ENCODE measurements around the gene PRAC2. TPM values are rescaled to one million over a fixed set of nuclear protein-coding genes. Genes with fewer than 3 reads are reported as not detected.

Gene PRAC2
- total RNA-seq, 4 donors from 2014 or later = not detected

DNA sequence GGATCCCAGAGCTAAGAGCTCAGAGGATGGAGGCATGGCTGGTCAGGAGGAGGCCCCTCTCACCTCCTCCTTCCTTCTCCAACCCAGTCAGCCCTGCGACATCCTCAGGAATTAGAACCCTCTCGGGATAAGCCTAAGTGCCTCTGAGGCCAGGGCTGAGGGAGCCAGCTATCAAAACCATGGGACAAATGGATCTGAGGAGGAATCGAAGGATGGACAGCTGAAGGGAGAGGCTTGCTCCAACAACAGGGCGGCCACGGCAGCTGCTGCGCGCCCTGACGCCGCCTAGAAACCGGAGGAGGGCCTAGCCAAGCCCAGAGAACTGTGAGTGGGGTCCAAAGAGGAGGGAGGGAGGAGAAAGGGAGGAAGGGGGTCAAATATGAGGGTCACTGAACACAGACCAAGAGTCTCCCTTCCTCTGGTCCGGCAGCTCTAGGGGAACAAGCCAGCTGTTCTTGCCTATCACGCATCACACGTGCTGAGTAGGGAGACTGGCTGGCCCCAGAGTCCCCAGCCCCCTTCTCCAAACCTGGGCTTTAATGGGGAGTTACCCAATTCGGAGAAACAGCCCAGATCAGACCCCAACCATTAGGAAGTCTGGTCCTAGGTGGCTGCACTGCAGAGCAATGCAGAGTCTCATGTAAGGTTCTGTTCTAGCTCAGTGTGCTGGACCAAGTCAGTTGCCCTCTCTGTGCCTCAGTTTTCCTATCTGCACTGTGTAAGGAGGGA, 11.5 kb downstream of the PRAC2 start:
- WGBS = 8% methylated on average over 13 of the region's 14 CpGs
- Histone ChIP-seq H3K36me3 (no peaks in the 10 kb centered on the region), H3K4me1 (peaks cover 6 to 21% (median 8%) of the 10 kb centered on the region in 4 donors), H3K4me3 (no peak overlapping the region), H3K27ac (replicated peaks in 1 of 4) (no peak overlapping the region), H3K27me3 (peaks cover 0 to 100% (median 78%) of the 10 kb centered on the region in 4 donors), H3K9me3 (no peaks in the 10 kb centered on the region)
- no peak for TF ChIP-seq EP300 (IDR thresholded peaks at IDR 0.05)
- TF ChIP-seq, protein P1, sequence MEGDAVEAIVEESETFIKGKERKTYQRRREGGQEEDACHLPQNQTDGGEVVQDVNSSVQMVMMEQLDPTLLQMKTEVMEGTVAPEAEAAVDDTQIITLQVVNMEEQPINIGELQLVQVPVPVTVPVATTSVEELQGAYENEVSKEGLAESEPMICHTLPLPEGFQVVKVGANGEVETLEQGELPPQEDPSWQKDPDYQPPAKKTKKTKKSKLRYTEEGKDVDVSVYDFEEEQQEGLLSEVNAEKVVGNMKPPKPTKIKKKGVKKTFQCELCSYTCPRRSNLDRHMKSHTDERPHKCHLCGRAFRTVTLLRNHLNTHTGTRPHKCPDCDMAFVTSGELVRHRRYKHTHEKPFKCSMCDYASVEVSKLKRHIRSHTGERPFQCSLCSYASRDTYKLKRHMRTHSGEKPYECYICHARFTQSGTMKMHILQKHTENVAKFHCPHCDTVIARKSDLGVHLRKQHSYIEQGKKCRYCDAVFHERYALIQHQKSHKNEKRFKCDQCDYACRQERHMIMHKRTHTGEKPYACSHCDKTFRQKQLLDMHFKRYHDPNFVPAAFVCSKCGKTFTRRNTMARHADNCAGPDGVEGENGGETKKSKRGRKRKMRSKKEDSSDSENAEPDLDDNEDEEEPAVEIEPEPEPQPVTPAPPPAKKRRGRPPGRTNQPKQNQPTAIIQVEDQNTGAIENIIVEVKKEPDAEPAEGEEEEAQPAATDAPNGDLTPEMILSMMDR (IDR thresholded peaks at IDR 0.05) = no peak
- TF ChIP-seq POLR2AphosphoS5 (IDR thresholded peaks at IDR 0.05) = no peak
- TF ChIP-seq POLR2A (IDR thresholded peaks at IDR 0.05; ENCODE audit: low read depth) = no peak
- DNase-seq (ENCODE audit: extremely low spot score) = no peak
- intact Hi-C loops (cut with DNase I) = no loop called here

- Histone ChIP-seq H3K27me3 (peaks cover 0 to 100% (median 77%) of the 10 kb centered on the region in 4 donors), H3K4me1 (peaks cover 6 to 18% (median 7%) of the 10 kb centered on the region in 4 donors), H3K9me3 (no peaks in the 10 kb centered on the region), H3K36me3 (no peaks in the 10 kb centered on the region), H3K4me3 (no peak overlapping the region), H3K27ac (replicated peaks in 1 of 4) (no peak overlapping the region)
- WGBS = 3% methylated on average over 7 of the region's 7 CpGs
- TF ChIP-seq, protein P1 (IDR thresholded peaks at IDR 0.05) = no peak
- TF ChIP-seq EP300 (IDR thresholded peaks at IDR 0.05) (no peak), POLR2AphosphoS5 (IDR thresholded peaks at IDR 0.05) (no peak), POLR2A (IDR thresholded peaks at IDR 0.05; ENCODE audit: low read depth) (no peak)
- intact Hi-C loops (cut with DNase I) = no loop called here
- no peak for DNase-seq (ENCODE audit: extremely low spot score)
Measured at GRCh38 chr17:48735062-48735351, 12.0 kb downstream of the PRAC2 start.

GRCh38 chr17:48737330-48738043, 14.5 kb downstream of the PRAC2 start:
- no peak for TF ChIP-seq POLR2A (IDR thresholded peaks at IDR 0.05; ENCODE audit: low read depth)
- no peak for TF ChIP-seq POLR2AphosphoS5 (IDR thresholded peaks at IDR 0.05)
- TF ChIP-seq EP300 (IDR thresholded peaks at IDR 0.05) = no peak
- TF ChIP-seq, protein P1 (IDR thresholded peaks at IDR 0.05) = no peak
- DNase-seq (ENCODE audit: extremely low spot score) = no peak
- no peaks in the 10 kb centered on the region for H3K36me3 ChIP-seq
- H3K9me3 ChIP-seq = no peaks in the 10 kb centered on the region
- H3K4me3 ChIP-seq = no peak overlapping the region
- H3K4me1 ChIP-seq = peaks cover 6 to 18% (median 7%) of the 10 kb centered on the region in 4 donors
- intact Hi-C loops (cut with DNase I) = no loop called here
- no peak overlapping the region for H3K27ac ChIP-seq (replicated peaks in 1 of 4)
- 47% methylated on average over 4 of the region's 4 CpGs for WGBS
- H3K27me3 ChIP-seq = peaks cover 0 to 100% (median 73%) of the 10 kb centered on the region in 4 donors

DNA sequence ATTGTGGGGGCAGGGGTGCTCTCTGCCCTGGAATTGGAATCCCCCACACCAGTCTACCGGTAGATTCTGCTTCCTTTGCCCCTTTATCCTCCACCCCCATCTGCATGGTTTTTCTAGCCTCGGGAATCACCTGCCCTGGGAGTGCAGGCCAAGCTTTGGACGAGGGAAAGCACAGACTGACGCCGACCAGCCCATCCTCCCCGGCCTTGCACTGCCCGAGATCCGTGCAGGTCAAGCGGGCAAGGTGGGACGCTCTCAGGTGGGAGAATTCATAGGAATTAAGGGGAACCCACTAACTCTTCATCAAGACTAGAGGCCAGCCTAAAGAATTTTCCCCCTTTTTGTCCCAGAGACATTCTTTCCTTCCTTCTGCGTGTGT, 15.4 kb downstream of the PRAC2 start:
- Histone ChIP-seq H3K27ac (replicated peaks in 1 of 4) (no peak overlapping the region), H3K36me3 (no peaks in the 10 kb centered on the region), H3K27me3 (peaks cover 0 to 100% (median 72%) of the 10 kb centered on the region in 4 donors), H3K9me3 (no peaks in the 10 kb centered on the region), H3K4me3 (no peak overlapping the region), H3K4me1 (peaks cover 0 to 10% (median 1%) of the 10 kb centered on the region in 4 donors)
- intact Hi-C loops (cut with DNase I) = no loop called here
- WGBS = 3% methylated on average over 11 of the region's 11 CpGs
- no peak for DNase-seq (ENCODE audit: extremely low spot score)
- no peak for TF ChIP-seq POLR2A (IDR thresholded peaks at IDR 0.05; ENCODE audit: low read depth)
- TF ChIP-seq POLR2AphosphoS5 (IDR thresholded peaks at IDR 0.05) = no peak
- TF ChIP-seq EP300 (IDR thresholded peaks at IDR 0.05) = no peak
- TF ChIP-seq, protein P1 (IDR thresholded peaks at IDR 0.05) = no peak
